ENCODE data around the gene PIR.

PIR gene

DNA sequence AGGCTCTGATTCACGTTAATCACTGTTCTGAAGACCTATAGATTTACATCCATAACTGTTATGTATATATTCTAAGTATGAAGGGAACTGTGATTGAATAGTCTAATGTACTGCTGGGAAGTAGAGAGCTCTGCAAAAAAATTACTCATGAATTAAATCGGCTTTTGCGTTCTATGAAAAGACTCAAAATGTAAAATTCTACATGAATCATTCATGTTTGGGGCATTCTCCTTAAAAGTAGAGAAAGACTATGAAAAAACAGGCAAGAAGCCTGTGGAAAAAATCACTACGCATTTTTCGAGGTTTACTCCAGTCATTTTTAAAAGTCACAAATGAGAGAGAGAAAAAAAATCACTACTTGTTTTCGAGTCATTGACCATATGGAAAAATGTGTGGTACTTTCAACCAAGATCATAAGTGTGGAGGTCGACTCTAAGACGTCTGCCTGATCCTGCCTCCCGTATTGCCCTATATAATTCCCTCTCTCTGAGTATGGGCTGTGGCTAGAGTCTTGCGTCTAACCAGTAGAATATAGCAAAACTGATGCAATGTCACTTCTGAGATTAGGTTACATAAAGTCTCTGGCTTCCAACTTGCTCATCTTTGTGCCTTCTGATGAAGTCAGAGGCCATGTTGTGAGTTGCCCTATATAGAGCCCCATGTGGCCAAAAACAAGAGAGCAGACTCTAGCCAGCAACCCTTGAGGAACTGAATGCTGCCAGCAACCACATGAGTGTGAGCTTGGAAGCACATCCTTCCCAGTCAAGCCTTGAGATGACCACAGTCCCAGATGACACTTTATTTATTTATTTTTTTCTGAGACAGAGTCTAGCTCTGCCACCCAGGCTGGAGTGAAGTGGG lies 76.8 kb downstream of the PIR start:
- no peak for DNase-seq

DNA sequence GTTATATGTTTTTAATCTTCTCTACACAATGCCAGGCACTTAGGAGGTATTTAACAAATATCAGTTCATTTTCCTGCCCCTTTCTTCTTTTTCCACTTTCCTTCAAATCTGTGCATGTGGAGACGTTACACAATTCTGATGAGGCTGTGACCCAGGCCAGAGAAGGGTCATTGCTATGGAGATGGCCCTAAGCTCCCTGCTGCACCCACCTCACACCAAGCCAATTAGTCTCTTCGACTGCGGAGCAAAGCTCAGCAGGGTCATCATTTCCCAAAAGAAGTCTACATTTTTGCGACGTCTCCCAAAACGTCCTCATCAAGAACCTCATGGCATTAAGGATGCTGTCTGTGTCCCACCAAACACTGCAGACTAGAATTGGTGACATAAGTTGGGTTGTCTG lies 80.0 kb downstream of the PIR start:
- DNase-seq = no peak

DNA sequence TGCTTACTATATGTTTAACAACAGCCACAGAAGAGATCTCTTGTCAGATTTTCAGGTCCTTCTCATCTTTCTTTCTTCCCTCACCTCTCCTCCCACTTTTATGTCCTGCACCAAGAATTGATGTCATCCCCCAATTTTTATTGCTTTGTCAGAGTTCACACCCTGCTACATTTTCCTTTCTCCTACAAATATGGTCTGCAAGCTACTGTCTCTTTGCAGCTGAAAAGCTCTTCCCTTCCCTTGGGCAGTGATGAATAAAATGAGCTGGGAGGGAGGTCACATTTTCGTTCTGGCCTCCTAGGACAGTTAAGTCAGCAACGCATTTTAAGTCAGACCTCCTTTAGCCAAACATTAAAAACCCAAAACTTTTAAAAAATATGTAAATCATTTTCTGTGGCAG lies 82.2 kb downstream of the PIR start:
- no peak for DNase-seq

DNA sequence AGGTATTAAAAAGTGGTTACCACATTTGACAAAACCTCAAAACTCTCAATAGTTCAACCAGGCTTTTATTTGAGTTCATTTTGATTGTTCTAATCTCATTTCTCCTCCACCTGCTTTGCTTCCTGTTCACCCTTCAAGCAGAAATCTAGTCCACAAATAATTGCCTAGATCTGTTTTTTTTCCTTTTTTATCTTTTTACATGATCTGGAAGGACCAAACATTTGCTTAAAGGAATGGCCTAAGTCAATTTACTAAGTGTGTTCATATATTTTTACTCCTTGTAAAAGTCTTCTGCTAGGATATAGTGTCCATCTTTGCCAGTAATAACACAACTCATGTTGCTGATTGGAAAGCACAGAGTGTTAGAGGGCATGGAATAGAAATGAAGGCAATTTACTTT lies 82.7 kb downstream of the PIR start:
- no peak for DNase-seq

DNA sequence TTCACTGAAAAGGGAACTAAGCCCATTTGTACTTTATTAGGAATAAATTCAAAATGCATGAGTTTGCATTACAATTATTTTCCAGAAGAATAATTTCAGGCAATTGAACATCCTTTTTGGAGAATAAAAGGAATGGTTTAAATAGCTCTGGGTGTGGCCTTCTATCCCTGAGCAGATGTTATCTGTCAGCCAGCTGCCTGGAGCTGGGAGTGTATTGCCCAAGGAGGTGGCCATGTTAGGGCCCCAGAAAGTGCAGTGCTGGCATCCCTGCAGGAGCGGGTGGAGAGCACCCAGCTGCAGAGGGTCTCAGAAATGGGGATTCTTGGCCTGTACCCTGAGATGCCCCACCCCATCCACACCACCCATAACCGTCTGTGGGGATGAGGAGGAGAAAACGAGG lies 87.3 kb downstream of the PIR start:
- DNase-seq = no peak

DNA sequence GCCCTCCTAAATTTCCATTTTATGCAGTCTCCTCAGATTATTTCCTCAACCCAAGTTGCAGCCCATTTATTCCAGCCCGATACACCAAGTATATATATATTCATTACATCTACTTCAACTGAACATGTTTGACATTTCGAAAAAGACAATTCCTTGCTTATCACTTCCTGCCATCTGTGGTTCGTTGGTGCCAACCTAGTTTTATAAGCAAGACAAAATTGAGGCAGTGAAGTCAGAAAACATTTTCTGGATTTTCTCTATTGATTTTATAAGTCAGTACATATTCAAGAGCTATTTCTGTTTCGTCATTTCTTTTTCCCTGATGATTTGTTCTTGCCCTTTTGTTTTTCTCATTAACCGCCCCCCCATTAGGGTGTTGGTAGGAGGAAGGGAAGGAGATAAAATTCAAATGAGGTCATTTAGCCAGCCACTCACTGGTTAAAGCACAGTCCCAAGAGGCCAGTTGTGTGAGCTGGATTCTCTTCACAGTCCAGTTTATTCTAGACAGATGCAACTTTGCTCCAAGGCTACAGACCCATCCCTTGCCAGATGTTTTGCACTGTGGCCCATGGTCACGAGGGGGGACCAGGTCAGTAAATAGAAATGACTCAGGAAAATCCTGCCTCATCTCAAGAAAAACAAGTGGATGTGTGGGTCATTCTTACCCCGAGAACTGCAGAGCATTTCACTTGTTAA lies 88.6 kb downstream of the PIR start:
- no peak for DNase-seq

DNA sequence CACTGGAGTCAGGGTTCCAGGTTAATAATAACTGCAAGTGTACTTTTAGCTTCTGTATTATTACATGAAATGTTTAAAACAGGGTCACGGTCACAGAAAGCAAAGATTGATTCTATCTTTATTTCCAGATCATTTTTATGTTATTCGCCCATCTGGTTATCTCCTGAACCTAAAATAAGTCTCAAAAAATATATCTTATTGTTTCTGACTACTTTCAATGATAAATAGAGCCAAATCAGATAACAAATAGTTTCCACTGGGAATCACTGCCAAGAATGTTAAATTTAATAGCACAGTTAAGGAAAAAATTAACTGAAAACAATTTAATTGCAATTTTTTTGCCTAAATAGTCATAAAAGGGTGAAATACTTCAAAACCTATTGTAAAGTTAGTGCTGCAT lies 91.8 kb downstream of the PIR start:
- DNase-seq = no peak

DNA sequence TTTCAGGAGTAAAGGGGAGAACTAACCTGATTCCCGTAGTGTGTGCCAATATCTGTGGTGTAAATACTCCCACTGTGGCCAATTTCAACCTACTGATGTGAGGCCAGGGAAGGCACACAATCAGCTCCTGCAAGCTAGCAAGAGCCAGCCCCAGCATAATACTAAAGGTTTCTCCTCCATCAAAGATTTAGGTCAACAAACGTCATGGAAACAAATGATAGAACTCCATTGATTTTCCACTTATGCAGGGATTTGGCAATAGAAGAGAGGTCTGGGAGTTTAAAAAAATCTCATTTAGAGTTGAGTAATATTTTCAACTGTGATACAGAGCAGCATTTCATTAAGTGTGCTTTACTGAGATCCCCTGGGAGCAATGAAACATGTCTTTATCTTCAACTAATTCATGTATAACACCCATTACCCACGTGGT lies 93.2 kb downstream of the PIR start:
- DNase-seq = no peak

DNA sequence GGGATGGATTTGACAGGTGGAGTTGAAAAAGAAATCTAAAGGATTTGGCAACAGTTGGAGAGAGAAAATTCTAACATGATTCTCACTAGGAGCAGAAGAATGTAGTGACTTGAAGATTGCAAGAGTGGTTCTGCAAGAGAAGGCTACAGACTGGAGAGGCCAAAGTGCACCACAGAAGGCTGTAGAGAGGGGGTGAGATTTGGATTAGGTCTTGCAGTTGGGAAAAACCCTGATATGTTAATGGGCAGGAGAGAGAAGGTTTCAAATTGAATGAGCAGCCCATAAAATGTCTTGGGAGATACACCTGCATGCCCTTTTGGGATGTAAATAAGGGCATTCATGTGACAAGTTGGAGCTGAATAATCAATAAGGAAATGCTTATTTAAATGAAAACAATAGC lies 94.3 kb downstream of the PIR start:
- DNase-seq = no peak

DNA sequence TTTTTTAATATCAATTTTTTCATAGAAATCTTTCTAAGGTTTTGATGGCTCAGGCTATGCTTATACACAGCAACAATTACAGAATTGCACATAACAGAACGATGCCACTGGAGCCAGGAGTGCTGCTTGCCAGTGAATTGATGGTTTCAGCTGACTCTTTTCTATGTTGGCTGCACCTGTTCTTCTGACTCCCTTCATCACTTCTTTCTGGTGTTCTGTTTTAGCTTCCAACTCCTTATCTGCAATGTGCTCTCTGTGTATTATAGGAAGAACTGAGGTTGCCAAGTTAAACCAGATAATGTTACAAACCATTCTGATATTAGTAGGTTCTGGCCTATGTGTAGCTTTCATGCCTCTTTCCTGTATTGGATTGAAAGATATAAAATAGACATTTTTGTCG lies 97.3 kb downstream of the PIR start:
- no peak for DNase-seq

DNA sequence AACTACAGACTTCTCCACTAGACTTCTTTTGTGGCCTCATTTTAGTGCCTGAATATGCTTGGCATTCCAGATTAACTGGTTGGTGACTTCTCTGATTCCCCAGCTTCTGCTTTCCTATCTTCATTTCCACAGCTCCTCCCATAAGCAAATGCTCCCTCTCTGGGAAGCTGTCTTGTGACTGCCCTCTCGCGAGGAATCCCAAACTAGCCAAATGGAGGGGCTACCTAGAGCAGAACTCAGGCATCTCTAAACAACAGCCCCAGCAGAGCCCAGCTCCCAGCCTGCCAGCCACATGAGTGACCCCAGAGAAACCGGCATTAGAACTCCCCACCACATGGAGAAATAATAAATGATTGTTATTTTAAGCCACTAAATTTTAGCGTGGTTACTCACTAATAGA lies 101.3 kb downstream of the PIR start:
- no peak for DNase-seq

DNA sequence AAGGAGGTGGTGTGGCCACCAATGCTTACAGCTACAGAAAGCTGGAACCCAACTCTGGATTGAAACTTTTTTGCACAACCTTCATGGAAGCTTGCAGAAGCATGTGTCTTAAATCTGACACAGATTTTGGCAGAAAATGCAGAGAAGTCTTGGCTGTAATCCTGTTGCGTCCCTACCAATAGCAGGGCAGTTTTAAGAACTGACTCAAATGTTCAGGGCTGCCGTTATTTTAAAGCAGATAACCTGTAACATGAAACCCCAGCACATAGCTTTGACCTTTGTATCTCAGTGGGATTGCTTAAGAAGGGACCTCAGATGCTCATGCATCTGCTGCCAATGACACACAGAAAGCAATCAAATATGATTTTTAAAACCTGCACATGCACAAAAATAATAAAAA lies 108.8 kb downstream of the PIR start, which contains the start of gene VEGFD:
Gene VEGFD, minus strand, starts transcription at position 110 of the 400 bp plus-strand sequence. CDS start 467 bp downstream, outside the sequence.
- no peak for DNase-seq

DNA sequence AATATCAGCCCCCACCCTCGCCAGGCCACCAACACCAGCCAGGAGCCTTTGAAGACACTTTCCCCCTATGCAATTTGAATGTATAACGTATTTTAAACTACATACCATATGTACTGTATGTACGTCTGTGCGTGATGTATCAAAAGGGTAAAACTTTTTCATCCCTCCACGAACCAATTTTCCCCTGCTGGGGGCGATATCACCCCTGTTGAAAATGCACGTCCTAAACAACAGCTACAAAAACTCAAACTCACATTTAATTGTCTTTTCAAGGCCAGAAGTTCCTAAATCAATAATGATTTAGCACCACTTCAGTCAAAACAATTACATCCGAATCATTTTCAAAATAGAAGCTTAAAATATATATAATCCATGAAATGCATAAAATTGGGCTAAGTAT lies 110.3 kb downstream of the PIR start:
- DNase-seq = no peak

DNA sequence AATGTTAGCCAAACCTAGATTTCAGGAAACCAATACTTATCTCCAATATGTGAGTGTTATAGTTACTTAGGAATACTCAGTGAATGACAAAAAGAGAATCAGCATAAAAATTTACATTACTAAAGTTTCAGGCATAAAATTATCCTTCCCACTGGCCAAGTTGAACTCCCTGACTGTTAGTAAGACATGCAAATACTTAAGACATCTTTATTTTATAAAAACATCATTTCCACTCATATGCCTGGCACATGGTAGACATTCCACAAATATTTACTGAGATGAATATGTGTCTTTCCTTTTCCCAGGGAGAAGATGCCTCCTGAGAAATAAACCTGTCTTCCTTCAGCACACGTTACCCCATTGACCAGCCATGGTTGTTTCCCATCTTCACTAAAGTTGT lies 116.2 kb downstream of the PIR start:
- no peak for DNase-seq

DNA sequence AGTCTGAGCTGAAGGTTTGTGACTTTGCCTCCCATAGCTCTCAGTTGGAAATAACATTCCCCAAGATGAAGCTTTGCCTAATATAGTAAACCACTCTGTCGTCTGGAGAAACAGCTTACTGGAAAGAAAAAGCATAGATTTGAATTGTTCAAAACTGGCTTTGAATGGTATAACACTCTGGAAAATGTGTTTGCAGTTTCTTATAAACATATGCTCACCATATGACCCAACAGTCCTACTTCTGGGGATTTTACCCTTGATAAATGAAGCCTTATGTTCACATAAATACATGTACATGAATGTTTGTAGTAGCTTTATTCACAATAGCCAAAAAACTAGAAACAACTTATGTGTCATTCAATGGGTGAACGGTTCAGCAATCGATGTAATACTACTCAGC lies 119.2 kb downstream of the PIR start:
- no peak for DNase-seq

DNA sequence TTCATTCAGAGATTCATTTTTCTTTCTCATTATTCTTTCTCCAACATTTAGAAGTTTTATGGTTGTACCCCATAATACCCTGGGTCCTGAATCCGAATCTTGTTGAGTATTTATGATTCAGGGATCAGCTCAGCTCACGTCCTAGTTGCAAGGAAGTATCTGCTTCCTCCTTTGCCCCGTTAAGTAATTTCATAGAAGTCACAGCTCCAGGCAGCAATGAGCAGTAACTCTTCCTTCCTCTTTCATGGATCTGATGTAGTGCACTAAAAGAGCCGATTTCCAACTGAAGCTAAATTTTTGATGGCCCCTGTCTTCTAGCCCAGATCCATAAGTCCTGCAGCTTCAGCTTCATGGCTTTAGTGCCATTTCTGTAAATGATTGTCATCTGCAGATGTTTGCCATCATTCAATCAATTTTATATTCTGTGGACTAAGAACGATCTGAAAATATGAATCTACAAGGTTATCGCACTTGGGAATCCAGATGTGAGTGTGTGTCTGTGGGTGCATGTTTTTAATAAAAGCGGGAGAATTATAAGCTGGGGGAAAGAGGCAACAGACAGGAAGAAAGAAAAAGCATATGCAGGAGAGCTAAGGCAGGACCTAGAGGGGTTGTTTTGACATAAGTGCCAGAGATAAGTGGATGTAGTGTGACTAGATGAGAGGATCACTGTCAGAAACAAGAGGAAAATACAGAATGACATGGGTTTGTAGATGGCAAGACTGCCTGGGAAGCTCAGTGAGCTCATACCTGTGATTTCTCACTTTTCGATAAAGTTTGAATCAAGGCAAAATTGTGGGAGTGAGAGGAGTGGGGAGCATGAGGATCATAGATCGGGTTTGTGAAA lies 126.4 kb downstream of the PIR start:
- DNase-seq = no peak

DNA sequence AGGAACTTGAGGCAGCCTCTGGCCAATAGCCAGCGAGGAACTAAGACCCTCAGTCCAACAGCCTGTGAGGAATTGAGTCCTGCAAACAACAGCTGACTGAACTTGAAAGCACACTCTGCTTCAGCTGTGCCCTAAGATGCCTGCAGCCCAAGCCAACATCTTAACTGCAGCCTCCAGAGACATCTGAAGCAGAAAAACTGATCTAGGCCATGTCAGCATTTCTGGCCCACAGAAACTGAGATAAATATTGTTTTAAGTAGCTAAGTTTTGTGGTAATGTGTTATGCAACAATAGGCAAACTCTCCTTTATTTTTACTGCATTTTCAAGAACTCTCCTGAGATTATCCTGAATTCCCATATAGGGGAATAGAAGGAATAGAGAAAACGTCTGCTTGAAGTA lies 133.4 kb downstream of the PIR start:
- no peak for DNase-seq

DNA sequence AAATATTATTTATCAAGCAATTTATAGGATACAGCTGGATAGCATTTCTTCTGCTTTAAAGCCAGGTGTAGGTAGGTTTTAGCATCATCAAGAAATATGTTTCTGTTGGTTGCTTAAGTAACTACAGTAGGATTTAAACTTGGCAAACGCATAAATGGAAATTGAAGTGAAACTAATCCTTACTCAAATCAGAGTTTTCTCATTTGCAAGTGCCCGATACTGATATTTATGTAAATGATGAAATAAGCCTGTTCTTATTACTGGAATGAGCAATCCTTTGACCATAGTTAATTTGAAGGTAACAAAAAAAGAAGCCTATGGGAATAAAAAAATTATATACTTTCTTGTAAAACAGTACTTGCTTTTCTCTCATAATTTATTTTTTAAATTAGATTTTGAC lies 134.6 kb downstream of the PIR start:
- DNase-seq = no peak

DNA sequence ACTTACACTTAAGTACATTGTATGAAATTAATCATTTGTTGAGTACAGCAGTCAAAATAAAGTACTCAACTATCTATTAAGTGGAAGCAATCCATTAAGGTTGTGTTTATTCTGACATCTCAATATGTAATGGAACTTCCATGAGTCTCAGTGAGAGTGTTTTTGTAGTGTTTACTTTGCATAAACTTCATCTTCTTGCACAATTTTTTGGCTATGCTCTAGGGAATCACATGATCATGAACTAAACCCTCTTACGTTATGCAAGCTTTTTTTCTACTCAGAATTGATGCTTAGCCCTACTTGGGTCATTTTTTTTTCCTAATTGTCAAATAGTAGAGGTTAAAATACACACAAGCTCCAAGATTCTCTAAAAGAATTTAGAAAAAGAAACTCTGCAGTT lies 136.7 kb downstream of the PIR start:
- no peak for DNase-seq

DNA sequence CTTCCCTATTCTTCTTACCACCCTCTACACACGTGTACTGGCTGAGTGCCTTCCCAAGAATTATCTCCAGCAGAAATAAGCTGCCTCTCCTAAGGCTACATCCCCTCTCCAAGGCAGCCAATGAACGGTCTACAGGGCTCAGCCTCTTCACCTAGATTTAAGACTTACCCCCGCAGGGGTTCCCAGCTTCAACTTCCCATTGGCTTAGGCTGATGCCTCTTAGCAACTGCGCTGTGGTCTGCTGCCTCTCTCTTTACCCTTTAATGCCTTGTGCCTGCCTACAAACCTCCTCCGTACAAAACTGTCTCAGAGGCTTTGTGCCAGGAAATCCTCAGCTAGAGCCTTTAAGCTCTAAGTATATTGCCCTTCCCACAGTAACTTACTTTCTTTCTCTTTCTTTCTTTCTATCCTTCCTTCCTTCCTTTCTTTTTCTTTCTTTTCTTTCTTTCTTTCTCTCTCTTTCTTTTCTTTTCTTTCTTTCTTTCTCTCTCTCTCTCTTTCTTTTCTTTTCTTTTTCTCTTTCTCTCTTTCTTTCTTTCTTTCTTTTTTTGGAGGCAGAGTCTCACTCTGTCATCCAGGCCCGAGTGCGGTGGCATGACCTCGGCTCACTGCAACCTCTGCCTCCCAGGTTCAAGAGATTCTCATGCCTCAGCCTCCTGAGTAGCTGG lies 142.7 kb downstream of the PIR start:
- no peak for DNase-seq

DNA sequence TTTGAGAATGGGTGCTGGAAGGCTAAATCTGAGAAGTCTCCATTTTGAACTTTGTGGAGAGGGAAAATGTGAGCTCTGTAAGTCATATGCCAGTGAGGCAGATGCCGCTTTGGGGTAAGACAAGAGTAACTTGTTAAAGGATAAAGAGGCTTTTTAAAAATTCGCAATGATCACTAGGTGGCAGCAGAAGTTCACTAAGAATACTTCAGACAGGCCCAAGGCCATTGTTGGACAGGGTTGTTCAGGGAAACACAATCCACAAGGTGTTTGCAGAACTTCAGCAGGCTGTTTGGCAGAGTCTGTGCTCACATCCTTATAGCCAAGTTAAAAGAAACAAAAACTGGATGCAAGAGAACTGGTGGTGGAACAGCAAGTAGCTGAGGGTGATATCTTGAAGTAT lies 144.1 kb downstream of the PIR start:
- peak in 6 of 14 donors; percentile 1 to 33 (median 10) for DNase-seq

DNA sequence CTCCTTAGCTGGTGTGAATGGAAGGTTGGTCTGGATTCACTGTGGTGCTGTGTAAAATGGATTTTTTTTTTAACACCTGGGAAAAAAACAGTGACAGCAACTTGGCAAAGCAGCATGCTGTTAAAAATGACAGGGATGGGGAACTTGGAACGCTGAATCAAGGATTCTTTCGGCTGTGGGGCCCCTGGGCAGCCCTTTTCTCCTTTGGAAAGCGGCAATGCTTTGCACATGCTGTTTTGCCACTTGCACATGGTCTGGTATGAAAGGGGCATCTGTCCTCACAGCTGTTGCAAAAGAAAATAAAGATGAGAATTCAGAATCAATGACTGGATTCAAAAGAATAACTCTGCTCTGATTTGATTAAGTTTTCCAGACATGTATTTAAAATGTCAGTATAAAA lies 147.2 kb downstream of the PIR start:
- DNase-seq = no peak

DNA sequence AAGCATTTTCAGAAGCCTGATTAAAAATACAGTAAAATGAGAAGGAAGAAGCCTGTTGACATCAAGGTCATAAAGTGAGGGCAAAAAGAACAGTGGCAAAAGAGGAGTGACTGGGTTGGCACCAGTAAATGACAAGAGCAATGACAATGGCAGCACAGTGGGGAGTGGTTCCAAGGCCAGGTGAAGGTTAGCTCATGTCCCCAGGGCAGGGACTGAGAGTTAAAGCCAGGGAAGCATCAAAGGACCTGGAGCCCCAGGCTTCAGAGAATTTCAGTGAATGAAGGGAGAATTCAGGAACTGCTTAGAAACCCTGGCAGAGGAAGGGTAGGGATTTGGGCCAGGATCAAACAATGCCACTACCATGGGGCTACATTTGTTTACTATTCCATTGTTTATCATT lies 149.0 kb downstream of the PIR start:
- DNase-seq = no peak
